SK-N-SH treated with all-trans-retinoic acid at 6 μM for 48 hours (cell line): ENCODE measurements around the gene HABP2.
A peak's percentile ranks its signal among the peaks of the same experiment; 100 is the strongest.

Experiments used
- ATAC-seq: fragments of 200-7000 bp; cut with Tn5 transposase; 3 replicates; pipeline ENCODE4 v1.9.1; 2020; ENCODE audit warnings: mild to moderate bottlenecking, moderate library complexity
- CREB5 ChIP-seq: fragments of 250-450 bp; sonication (Bioruptor Pico); IDR thresholded peaks from 2 replicates; pipeline ENCODE4 v1.5.1; 2020; ENCODE audit warnings: low read depth, mild to moderate bottlenecking, moderate library complexity
- CSDC2 ChIP-seq: fragments of 250-450 bp; sonication (Bioruptor Pico); IDR thresholded peaks from 2 replicates; pipeline ENCODE4 v1.5.0; 2020; ENCODE audit warnings: mild to moderate bottlenecking, moderate library complexity
- CSRNP3 ChIP-seq: fragments of 250-450 bp; sonication (Bioruptor Pico); IDR thresholded peaks from 2 replicates; pipeline ENCODE4 v1.5.1; 2021; ENCODE audit warnings: mild to moderate bottlenecking, moderate library complexity
- ESRRG ChIP-seq: fragments of 250-450 bp; sonication (Bioruptor Pico); IDR thresholded peaks from 2 replicates; pipeline ENCODE4 v1.6.1; 2021; ENCODE audit warnings: mild to moderate bottlenecking
- ISL1 ChIP-seq: fragments of 250-450 bp; sonication (Bioruptor Pico); IDR thresholded peaks from 2 replicates; pipeline ENCODE4 v2.1.2; 2022; ENCODE audit warnings: mild to moderate bottlenecking, moderate library complexity
- PATZ1 ChIP-seq: fragments of 250-450 bp; sonication (Bioruptor Pico); IDR thresholded peaks from 2 replicates; pipeline ENCODE4 v1.8.0; 2020; ENCODE audit warnings: mild to moderate bottlenecking, moderate library complexity, borderline replicate concordance
- POU6F1 ChIP-seq: fragments of 250-450 bp; sonication (Bioruptor Pico); IDR thresholded peaks from 2 replicates; pipeline ENCODE4 v1.8.0; 2021; ENCODE audit warnings: low read depth, mild to moderate bottlenecking, moderate library complexity, borderline replicate concordance
- RARB ChIP-seq: fragments of 250-450 bp; sonication (Bioruptor Pico); IDR thresholded peaks from 2 replicates; pipeline ENCODE4 v1.8.0; 2021; ENCODE audit warnings: mild to moderate bottlenecking, moderate library complexity
- TCF4 ChIP-seq: fragments of 250-450 bp; sonication (Bioruptor Pico); IDR thresholded peaks from 2 replicates; pipeline ENCODE4 v1.8.0; 2021; ENCODE audit warnings: mild to moderate bottlenecking, moderate library complexity, borderline replicate concordance
- TOX ChIP-seq: fragments of 250-450 bp; sonication (Bioruptor Pico); IDR thresholded peaks from 2 replicates; pipeline ENCODE4 v1.8.0; 2021; ENCODE audit warnings: mild to moderate bottlenecking, moderate library complexity, borderline replicate concordance
- TSHZ2 ChIP-seq: fragments of 250-450 bp; sonication (Bioruptor Pico); IDR thresholded peaks from 2 replicates; pipeline ENCODE4 v1.5.0; 2020; ENCODE audit warnings: mild to moderate bottlenecking, moderate library complexity
- ZC3H10 ChIP-seq: fragments of 250-450 bp; sonication (Bioruptor Pico); IDR thresholded peaks from 2 replicates; pipeline ENCODE4 v1.5.1; 2021; ENCODE audit warnings: mild to moderate bottlenecking, moderate library complexity
- ZFP3 ChIP-seq: fragments of 250-450 bp; sonication (Bioruptor Pico); IDR thresholded peaks from 2 replicates; pipeline ENCODE4 v1.5.0; 2020; ENCODE audit warnings: mild to moderate bottlenecking, moderate library complexity
- ZFP30 ChIP-seq: fragments of 450-650 bp; formaldehyde crosslinking; IDR thresholded peaks from 2 replicates; pipeline ENCODE4 v1.5.0; 2022; ENCODE audit warnings: mild to moderate bottlenecking, moderate library complexity
- ZNF8 ChIP-seq: fragments of 450-650 bp; formaldehyde crosslinking; IDR thresholded peaks from 2 replicates; pipeline ENCODE4 v1.5.0; 2020; ENCODE audit warnings: mild to moderate bottlenecking, moderate library complexity

The HABP2 gene

GRCh38 chr10:113555245-113555644 is 2.4 kb downstream of the HABP2 start (continued):
- TF ChIP-seq RARB (no peak), ZFP3 (CRISPR knock-in tag) (no peak), TOX (CRISPR knock-in tag) (no peak)

GRCh38 chr10:113555751-113556150 is 2.9 kb downstream of the HABP2 start:
- ATAC-seq = no peak
- TF ChIP-seq ISL1 (CRISPR knock-in tag) = no peak
- no peak for TF ChIP-seq ESRRG (CRISPR knock-in tag)
- no peak for TF ChIP-seq CSDC2 (CRISPR knock-in tag)
- no peak for TF ChIP-seq TSHZ2 (CRISPR knock-in tag)
- TF ChIP-seq TCF4 (CRISPR knock-in tag) = no peak
- no peak for TF ChIP-seq ZC3H10
- TF ChIP-seq ZNF8 (CRISPR knock-in tag) = no peak
- TF ChIP-seq POU6F1 (CRISPR knock-in tag) = no peak

GRCh38 chr10:113557424-113557862 is 4.6 kb downstream of the HABP2 start:
- peak; percentile 86 for ATAC-seq
- no peak for TF ChIP-seq ZNF8 (CRISPR knock-in tag)
- peak; percentile 78; the same call in 1 of the 2 replicates for TF ChIP-seq TSHZ2 (CRISPR knock-in tag)
- TF ChIP-seq CREB5 (CRISPR knock-in tag) = no peak
- peak; percentile 71 for TF ChIP-seq TCF4 (CRISPR knock-in tag)
- peak; percentile 73 for TF ChIP-seq ISL1 (CRISPR knock-in tag)
- TF ChIP-seq PATZ1 (CRISPR knock-in tag) = peak; percentile 46; the same call in 1 of the 2 replicates
- TF ChIP-seq ZFP30 (CRISPR knock-in tag) = no peak
- TF ChIP-seq TOX (CRISPR knock-in tag) = peak; percentile 75; the same call in 1 of the 2 replicates

GRCh38 chr10:113557903-113558321 is 5.1 kb downstream of the HABP2 start:
- ATAC-seq = peak; percentile 65
- TF ChIP-seq POU6F1 (CRISPR knock-in tag) = no peak
- TF ChIP-seq CSRNP3 (CRISPR knock-in tag) = no peak
